ENCODE measurements around the gene MYO1G. TPM values are rescaled to one million over a fixed set of nuclear protein-coding genes. Genes with fewer than 3 reads are reported as not detected.

MYO1G gene
- total and polyA plus RNA-seq, 9 of the 15 experiments (the other 6 are each of a cell fraction or from before 2014, with no cell fraction given), result 0.03 to 0.62 (median 0.13) TPM; not detected in 1

GRCh38 chr7:44961844-44962482, 16.9 kb downstream of the MYO1G start:
- Histone ChIP-seq H4K20me1 (replicated peaks; ENCODE audit: control insufficient read depth, insufficient read depth, low read length) (no peaks in the 10 kb centered on the region), H3K9me3 (replicated peaks; ENCODE audit: control insufficient read depth, insufficient read depth, low read depth, low read length) (no peaks in the 10 kb centered on the region), H3K4me3 (no peak overlapping the region), H2AFZ (ENCODE audit: low read depth, low read length) (no peak overlapping the region), H3K9ac (ENCODE audit: insufficient read depth in 1 of 2, low read depth in 2 of 2, low read length in 2 of 2) (no peak overlapping the region), H3K4me1 (replicated peaks in 1 of 2; ENCODE audit: control insufficient read depth in 2 of 2, insufficient read depth in 2 of 2, low read length in 2 of 2) (peaks cover 18 to 34% of the 10 kb centered on the region in 2 experiments), H3K9me1 (ENCODE audit: control insufficient read depth, insufficient read depth, low read length) (peaks cover 5% of the 10 kb centered on the region), H3K27ac (ENCODE audit: extremely low read depth, low read depth, low read length) (no peak overlapping the region), H3K27me3 (ENCODE audit: control insufficient read depth in 2 of 2, insufficient read depth in 2 of 2, low read length in 2 of 2) (no peaks in the 10 kb centered on the region), H3K36me3 (ENCODE audit: control insufficient read depth, insufficient read depth, low read length) (no peaks in the 10 kb centered on the region), H3K79me2 (ENCODE audit: control insufficient read depth, insufficient read depth, low read length) (no peaks in the 10 kb centered on the region), H3K4me2 (ENCODE audit: insufficient read depth, low read length) (no peak overlapping the region)
- ChIA-PET CTCF (ENCODE audit: low intra/inter-chr PET ratio) (no interaction called here), POLR2A (interaction anchor here (0.6 to 0.8 kb wide), 2 partner anchors 11 to 13 kb away, joined by 3 to 7 read pairs; no protein-coding TSS in a partner anchor)
- WGBS (ENCODE audit: insufficient coverage, low coverage, missing lambda C conversion rate), result 74% methylated on average over 7 of the region's 16 CpGs
- BruUV-seq (replicated peaks), result no TSS peak
- TF ChIP-seq HMG20B (CRISPR knock-in tag; IDR thresholded peaks at IDR 0.05), result no peak
- peak; percentile 23 for TF ChIP-seq ZBTB33 (CRISPR knock-in tag; IDR thresholded peaks at IDR 0.05)
- in situ Hi-C loops (cut with MboI), result no loop called here
- no peak for DNase-seq (ENCODE audit: extremely low read depth in 1 of 4, low spot score in 3 of 4)
- no peak for ATAC-seq
- intact Hi-C loops (cut with micrococcal nuclease), result no loop called here
- FAIRE-seq, result no peak
